DOHH2 (cell line): ENCODE results near the gene PDE2A.

Experiments
- EZH2phosphoT487 ChIP-seq: fragments of 200-600 bp; sonication (generic); IDR thresholded peaks from 2 replicates; pipeline ENCODE4 v1.6.1; 2017; ENCODE audit warnings: borderline replicate concordance, mild to moderate bottlenecking, antibody characterized with exemption, low read length, moderate library complexity, mixed read lengths
- TF ChIP-seq, protein P1 (sequence below): fragments of 200-600 bp; sonication (generic); IDR thresholded peaks from one replicate; pipeline ENCODE4 v1.5.1; 2014; ENCODE audit warnings: antibody characterized with exemption, mild to moderate bottlenecking, low read depth, low read length; ENCODE audit not compliant: poor library complexity, severe bottlenecking

GRCh38 chr11:72616655-72617054 is 57.6 kb downstream of the PDE2A start:
- no peak for TF ChIP-seq EZH2phosphoT487
- TF ChIP-seq, protein P1, sequence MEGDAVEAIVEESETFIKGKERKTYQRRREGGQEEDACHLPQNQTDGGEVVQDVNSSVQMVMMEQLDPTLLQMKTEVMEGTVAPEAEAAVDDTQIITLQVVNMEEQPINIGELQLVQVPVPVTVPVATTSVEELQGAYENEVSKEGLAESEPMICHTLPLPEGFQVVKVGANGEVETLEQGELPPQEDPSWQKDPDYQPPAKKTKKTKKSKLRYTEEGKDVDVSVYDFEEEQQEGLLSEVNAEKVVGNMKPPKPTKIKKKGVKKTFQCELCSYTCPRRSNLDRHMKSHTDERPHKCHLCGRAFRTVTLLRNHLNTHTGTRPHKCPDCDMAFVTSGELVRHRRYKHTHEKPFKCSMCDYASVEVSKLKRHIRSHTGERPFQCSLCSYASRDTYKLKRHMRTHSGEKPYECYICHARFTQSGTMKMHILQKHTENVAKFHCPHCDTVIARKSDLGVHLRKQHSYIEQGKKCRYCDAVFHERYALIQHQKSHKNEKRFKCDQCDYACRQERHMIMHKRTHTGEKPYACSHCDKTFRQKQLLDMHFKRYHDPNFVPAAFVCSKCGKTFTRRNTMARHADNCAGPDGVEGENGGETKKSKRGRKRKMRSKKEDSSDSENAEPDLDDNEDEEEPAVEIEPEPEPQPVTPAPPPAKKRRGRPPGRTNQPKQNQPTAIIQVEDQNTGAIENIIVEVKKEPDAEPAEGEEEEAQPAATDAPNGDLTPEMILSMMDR = no peak
